LNCaP clone FGC (cell line): ENCODE results near the gene TENM4.
"Not testable (repeated sequence)": the region's sequence is repeated elsewhere in the genome, so short reads cannot be mapped to it uniquely, and the experiment has no call there.

Experiments
- DNase-seq: peaks from one replicate; pipeline ENCODE4 v3.0.0-alpha.2; 2011; ENCODE audit warnings: low read depth
- H3K4me3 ChIP-seq: 2 replicates; pipeline ENCODE4 v1.5.1; 2011; ENCODE audit warnings: mild to moderate bottlenecking, low read depth, low read length, control low read depth
- TF ChIP-seq, protein P1 (sequence below): IDR thresholded peaks from 2 replicates; pipeline ENCODE4 v1.5.1; 2012; ENCODE audit warnings: mild to moderate bottlenecking; ENCODE audit not compliant: control insufficient read depth, insufficient read depth; ENCODE audit errors: extremely low read depth

TENM4 gene

DNA sequence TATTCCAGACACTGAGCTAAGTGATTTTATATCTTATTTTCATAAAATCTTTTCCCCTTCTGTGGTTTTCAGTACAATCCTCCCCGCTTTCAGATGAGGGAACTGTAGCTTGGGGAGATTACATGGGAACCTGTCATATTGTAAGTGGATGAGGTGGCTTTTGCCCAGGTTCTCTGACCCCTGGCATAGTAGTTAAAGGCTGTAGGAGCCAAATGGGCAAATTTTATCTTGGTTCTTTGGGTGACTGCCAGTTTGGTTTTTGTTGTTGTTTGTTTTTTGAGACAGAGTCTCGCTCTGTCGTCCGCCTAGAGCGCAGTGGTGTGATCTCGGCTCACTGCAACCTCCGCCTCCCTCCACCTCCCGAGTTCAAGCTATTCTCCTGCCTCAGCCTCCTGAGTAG is 454.5 kb downstream of the TENM4 start:
- no peak for DNase-seq
- TF ChIP-seq, protein P1, sequence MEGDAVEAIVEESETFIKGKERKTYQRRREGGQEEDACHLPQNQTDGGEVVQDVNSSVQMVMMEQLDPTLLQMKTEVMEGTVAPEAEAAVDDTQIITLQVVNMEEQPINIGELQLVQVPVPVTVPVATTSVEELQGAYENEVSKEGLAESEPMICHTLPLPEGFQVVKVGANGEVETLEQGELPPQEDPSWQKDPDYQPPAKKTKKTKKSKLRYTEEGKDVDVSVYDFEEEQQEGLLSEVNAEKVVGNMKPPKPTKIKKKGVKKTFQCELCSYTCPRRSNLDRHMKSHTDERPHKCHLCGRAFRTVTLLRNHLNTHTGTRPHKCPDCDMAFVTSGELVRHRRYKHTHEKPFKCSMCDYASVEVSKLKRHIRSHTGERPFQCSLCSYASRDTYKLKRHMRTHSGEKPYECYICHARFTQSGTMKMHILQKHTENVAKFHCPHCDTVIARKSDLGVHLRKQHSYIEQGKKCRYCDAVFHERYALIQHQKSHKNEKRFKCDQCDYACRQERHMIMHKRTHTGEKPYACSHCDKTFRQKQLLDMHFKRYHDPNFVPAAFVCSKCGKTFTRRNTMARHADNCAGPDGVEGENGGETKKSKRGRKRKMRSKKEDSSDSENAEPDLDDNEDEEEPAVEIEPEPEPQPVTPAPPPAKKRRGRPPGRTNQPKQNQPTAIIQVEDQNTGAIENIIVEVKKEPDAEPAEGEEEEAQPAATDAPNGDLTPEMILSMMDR, result no peak
- no peak overlapping the region for H3K4me3 ChIP-seq

DNA sequence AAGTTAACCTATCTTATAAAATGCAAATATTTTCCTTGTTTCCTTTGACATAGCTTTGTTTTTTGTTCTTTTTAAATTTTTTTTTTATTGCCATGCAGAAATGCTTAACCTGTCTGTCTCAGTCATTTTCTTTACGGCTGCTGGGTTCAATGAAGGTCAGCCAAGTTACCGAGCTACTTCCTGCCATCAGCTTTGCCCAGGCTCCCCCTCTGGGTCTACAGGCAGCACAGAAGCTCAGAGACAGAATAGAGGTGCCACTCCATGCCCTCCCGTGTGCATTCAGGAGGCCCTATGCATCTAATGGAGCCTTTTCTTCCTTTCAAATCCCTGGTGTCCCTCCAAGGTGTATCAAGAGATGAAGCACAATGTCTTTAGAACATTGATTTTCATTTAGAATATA is 455.2 kb downstream of the TENM4 start:
- no peak overlapping the region for H3K4me3 ChIP-seq
- DNase-seq, result no peak
- TF ChIP-seq, protein P1, result no peak

DNA sequence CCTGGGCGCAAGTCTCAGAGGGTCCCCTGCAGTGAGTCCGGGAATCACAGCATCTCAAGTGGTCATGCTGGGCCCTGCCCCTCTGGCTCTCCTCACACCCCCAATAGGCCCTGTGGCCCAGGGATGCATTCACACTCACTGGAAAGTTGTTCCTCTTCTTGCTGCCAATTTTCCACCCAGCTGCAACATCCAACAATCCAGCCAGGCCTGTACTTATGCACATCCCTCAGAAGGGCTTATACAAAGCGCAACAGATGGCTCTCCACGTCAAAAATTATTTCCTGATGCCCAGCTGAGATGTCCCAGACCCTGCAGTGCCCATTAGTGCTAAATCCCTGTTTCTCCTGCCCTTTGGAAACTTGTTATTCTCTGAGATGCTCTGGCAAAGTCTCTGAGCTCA is 458.4 kb downstream of the TENM4 start:
- no peak for DNase-seq
- H3K4me3 ChIP-seq, result no peak overlapping the region
- TF ChIP-seq, protein P1, result no peak

DNA sequence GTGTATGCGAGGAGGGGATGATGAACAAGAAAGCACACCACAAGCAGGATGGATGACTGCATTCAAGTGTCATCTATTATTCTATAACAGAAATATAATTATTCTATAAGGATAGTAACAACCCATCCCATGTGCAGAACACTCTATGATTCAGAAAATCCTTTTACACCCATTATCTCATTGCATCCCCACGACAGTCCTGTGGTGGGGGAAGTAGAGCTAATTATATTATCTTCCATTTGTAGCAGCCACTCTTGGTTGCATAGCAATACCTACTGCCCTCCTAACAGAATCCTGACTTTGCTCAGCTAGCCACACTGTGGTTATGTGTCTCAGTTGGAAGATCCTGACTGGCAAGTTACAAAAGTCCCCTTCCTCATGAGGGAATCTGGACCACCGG is 459.7 kb downstream of the TENM4 start:
- TF ChIP-seq, protein P1, result no peak
- no peak overlapping the region for H3K4me3 ChIP-seq
- no peak for DNase-seq

DNA sequence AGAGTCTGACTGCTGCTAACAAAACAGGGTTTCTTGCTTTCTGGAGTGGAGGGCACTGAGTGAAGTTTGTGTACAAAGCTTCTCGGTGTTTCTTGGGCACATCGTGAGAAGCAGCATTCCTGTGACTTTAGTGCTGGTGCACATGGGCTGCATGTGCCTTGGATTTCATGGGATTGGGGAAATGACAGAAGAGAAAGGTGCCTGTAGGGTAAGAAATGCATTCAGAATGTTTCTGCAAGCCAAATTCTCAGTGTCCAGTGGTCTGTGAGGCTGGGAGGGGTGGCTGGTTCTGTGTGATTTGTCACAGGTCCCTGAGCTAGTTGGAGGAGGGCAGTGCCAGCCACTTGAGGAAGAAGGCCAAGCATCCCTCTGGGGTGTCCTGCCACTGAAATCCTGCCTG is 462.0 kb downstream of the TENM4 start:
- DNase-seq, result no peak
- H3K4me3 ChIP-seq, result no peak overlapping the region
- TF ChIP-seq, protein P1, result no peak

DNA sequence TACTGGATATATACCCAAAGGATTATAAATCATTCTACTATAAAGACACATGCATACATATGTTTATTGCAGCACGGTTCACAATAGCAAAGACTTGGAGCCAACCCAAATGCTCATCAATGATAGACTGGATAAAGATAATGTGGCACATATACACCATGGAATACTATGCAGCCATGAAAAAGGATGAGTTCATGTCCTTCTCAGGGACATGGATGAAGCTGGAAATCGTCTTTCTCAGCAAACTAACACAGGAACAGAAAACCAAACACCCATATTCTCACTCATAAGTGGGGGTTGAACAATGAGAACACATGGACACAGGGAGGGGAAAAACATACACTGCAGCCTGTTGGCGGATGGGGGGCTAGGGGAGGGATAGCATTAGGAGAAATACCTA is 463.0 kb downstream of the TENM4 start:
- not testable (repeated sequence) for H3K4me3 ChIP-seq, DNase-seq

DNA sequence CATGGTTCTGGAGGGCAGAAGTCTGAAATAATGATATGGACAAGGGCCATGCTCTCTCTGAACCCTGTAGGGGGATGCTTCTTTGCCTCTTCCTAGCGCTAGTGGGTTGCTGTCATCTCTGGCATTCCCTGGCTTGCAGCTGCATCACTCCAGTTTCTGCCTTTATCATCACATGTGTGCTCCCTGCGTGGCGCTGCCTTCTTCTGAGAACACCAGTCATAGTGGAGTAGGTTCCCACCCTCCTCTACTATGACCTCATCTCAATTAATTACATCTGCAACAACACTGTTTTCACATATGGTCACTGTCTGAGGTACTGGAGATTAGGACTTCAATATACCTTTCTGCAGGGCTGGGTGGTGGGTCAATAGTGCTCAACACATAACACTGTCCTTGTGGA is 463.8 kb downstream of the TENM4 start:
- TF ChIP-seq, protein P1, result no peak
- H3K4me3 ChIP-seq, result no peak overlapping the region
- no peak for DNase-seq

DNA sequence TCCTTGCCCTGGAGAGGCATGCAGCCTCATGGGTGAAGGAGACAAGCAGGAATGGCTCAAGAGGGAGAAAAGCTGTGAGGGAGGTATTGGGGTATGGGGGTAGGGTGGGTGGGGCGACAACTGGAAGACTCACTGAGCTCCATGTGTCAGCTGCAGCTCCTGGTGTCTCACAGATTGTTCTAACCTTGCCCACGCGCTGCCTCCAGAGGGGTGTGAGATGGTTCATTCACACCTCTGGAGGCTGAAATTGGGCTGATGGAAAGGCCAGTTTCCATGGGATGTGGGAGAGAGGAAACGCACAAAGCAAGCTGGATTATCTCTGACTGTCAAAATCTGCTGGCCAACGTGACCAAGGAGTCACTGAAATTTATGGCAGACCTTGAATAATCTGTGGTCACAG is 465.7 kb downstream of the TENM4 start:
- no peak overlapping the region for H3K4me3 ChIP-seq
- no peak for DNase-seq
- TF ChIP-seq, protein P1, result no peak
